Prostate gland (tissue), 2 donors: ENCODE data around the gene PRAMEF20. TPM values are rescaled to one million over a fixed set of nuclear protein-coding genes. Genes with fewer than 3 reads are reported as not detected.

Source experiments
- DNase-seq: peaks from one replicate; pipeline ENCODE4 v3.0.0-alpha.2; 2019; ENCODE audit warnings: low spot score
- H3K27ac ChIP-seq, 2 donors: fragments of 200-600 bp; sonication (generic); 2 replicates each; pipeline ENCODE4 v1.5.1; 2017 to 2019
- H3K27me3 ChIP-seq: fragments of 200-600 bp; sonication (generic); replicated peaks from 2 replicates; pipeline ENCODE4 v1.5.1; 2019; ENCODE audit not compliant: insufficient read depth
- H3K36me3 ChIP-seq, 2 donors: fragments of 200-600 bp; sonication (generic); 1 replicate in 1 of 2; 2 replicates in 1 of 2; pipeline versions ENCODE4 v1.5.1 to v1.8.1; 2017 to 2019
- H3K4me1 ChIP-seq: fragments of 200-600 bp; sonication (generic); replicated peaks from 2 replicates; pipeline ENCODE4 v1.5.1; 2019
- H3K4me3 ChIP-seq, 2 donors: fragments of 200-600 bp; sonication (generic); 2 replicates each; pipeline ENCODE4 v1.5.1; 2017 to 2019
- H3K9me3 ChIP-seq: fragments of 200-600 bp; sonication (generic); 2 replicates; pipeline ENCODE4 v1.5.1; 2017
- CTCF ChIP-seq, 4 experiments: fragments of 200-600 bp in 2 of 4; fragments of 450-650 bp in 2 of 4; sonication (generic) in 2 of 4; IDR thresholded peaks; 1 replicate in 3 of 4; 2 replicates in 1 of 4; pipeline ENCODE4 v1.5.1; 2016 to 2019; ENCODE audit warnings: antibody characterized with exemption in 4 of 4, mild to moderate bottlenecking in 2 of 4, moderate library complexity in 2 of 4
- POLR2A ChIP-seq: fragments of 450-650 bp; IDR thresholded peaks from one replicate; pipeline ENCODE4 v1.6.1; 2016; ENCODE audit warnings: antibody characterized with exemption, mild to moderate bottlenecking
- POLR2AphosphoS5 ChIP-seq: sonication (generic); formaldehyde crosslinking; IDR thresholded peaks from one replicate; pipeline ENCODE4 v1.6.1; 2017; ENCODE audit warnings: antibody characterized with exemption
- WGBS: methylation state at CpG from one replicate; pipeline ENCODE4 v1.1.5; 2018; 5-methylcytosine and 5-hydroxymethylcytosine counted together
- intact Hi-C: fragments of 100-400 bp; cut with DNase I; formaldehyde crosslinking; loops from one replicate; pipeline ENCODE4 v1.14.2; 2022
- total RNA-seq, 2 donors: library from RNA; depleted of rRNA; stranded (reverse); fragments of >200 nt; gene quantifications; one replicate each; pipeline ENCODE4 v1.1.0, GENCODE V29; 2016

Gene PRAMEF20
- total RNA-seq, 2 donors from 2014 or later: not detected

DNA sequence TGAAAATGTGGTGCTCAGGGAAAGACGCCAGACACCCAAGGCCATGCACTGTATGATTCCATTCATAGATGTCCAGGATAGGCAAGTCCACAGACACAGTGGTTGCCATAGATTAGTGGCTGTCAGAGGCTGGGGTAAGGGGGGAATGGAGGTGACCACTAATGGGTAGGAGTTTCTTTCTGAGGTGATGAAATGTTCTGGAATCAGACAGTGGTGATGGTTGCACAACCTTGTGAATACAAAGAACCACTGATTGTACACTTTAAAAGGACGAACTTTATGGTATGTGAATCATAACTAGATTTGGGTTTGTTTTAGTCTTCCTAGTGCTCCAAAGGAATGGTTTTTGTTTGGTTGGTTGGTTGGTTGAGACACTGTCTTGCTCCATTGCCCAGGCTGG is 51.7 kb downstream of the PRAMEF20 start:
- Histone ChIP-seq H3K4me3 (no peak overlapping the region), H3K27ac (no peak overlapping the region), H3K36me3 (no peaks in the 10 kb centered on the region), H3K4me1 (no peaks in the 10 kb centered on the region), H3K9me3 (no peaks in the 10 kb centered on the region), H3K27me3 (peaks cover 2% of the 10 kb centered on the region)
- WGBS: 66% methylated on average over 2 of the region's 2 CpGs
- intact Hi-C loops: no loop called here
- TF ChIP-seq POLR2AphosphoS5: no peak
- no peak for TF ChIP-seq POLR2A
- no peak for TF ChIP-seq CTCF (IDR thresholded peaks at IDR 0.05)
- no peak for DNase-seq

DNA sequence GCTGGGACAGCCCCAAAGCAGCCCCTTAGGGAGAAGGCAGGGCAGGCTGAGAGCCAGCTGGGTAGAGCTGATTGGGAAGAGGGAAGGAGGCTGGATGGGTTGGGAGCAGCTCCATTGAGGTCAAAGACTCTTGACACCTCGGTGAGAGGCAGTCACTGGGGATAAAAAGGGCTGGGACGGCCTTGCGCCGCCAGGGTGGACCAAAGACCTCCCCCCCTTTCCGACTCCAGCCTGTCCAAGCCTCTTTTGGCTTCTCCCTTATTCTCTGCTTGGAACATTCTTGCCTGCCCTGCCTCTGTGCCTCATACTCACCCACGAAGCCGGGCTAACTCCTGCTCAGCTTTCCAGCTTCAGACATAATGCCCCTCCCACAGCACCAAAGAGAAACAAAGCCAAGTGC is 52.4 kb downstream of the PRAMEF20 start:
- no peaks in the 10 kb centered on the region for H3K9me3 ChIP-seq
- intact Hi-C loops: no loop called here
- no peaks in the 10 kb centered on the region for H3K36me3 ChIP-seq
- no peak for DNase-seq
- H3K27ac ChIP-seq: no peak overlapping the region
- WGBS: 45% methylated on average over 7 of the region's 7 CpGs
- no peak overlapping the region for H3K4me3 ChIP-seq
- H3K4me1 ChIP-seq: no peaks in the 10 kb centered on the region
- TF ChIP-seq CTCF (IDR thresholded peaks at IDR 0.05) (no peak), POLR2AphosphoS5 (no peak), POLR2A (no peak)
- peaks cover 1% of the 10 kb centered on the region for H3K27me3 ChIP-seq

DNA sequence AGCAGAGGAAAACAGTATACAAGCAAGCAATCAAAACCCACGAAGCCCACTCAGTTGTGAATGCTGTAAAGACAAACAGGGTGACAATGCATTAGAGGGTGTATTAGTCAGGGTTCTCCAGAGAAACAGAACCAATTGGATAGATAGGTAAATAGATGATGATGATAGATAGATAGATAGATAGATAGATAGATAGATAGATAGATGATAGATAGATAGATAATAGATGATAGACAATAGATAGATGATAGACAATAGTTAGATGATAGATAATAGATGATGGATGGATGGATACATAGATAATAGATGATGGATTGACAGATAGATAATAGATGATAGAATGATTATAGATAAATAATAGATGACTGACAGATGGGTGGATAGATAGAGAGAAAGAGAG is 55.3 kb downstream of the PRAMEF20 start:
- no peaks in the 10 kb centered on the region for H3K9me3 ChIP-seq
- no peak for TF ChIP-seq POLR2A
- TF ChIP-seq CTCF (IDR thresholded peaks at IDR 0.05): no peak
- no peak for TF ChIP-seq POLR2AphosphoS5
- DNase-seq: no peak
- 83% methylated on average over 1 of the region's 1 CpG for WGBS
- no peaks in the 10 kb centered on the region for H3K27me3 ChIP-seq
- intact Hi-C loops: no loop called here
- no peaks in the 10 kb centered on the region for H3K36me3 ChIP-seq
- H3K27ac ChIP-seq: no peak overlapping the region
- H3K4me1 ChIP-seq: no peaks in the 10 kb centered on the region
- H3K4me3 ChIP-seq: no peak overlapping the region

DNA sequence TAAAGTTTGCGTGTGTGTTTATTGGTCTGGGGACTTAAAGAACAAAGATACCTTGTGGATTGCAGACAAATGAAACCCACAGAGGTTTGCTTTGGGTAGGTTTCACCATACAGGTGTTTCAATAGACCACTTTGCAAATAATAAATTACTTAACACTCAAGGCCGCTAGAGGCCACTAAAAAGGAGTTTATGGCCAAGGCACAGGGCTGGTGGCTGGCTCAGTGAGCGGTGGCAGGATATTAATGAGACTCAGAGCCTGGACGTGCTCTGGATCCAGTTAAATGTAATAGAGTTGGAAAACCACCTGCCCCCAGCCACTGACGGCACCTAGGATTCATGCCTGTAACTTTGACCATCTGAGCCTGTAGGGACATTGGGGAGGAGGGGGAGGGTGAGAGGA is 59.1 kb downstream of the PRAMEF20 start:
- 14% methylated on average over 5 of the region's 5 CpGs for WGBS
- Histone ChIP-seq H3K9me3 (no peaks in the 10 kb centered on the region), H3K27ac (no peak overlapping the region), H3K4me1 (no peaks in the 10 kb centered on the region), H3K4me3 (no peak overlapping the region), H3K27me3 (no peaks in the 10 kb centered on the region), H3K36me3 (no peaks in the 10 kb centered on the region)
- DNase-seq: no peak
- TF ChIP-seq POLR2A (no peak), POLR2AphosphoS5 (no peak), CTCF (IDR thresholded peaks at IDR 0.05) (peak in 1 of 4 experiments; percentile 8)
- intact Hi-C loops: no loop called here

Other genes starting within 250 kb of the PRAMEF20 start
- gene HNRNPCL4, start 244.8 kb upstream of the PRAMEF20 start, total RNA-seq: not detected
- gene PRAMEF9, start 238.6 kb upstream of the PRAMEF20 start, total RNA-seq: not detected
- not detected for gene PRAMEF13, start 209.0 kb upstream of the PRAMEF20 start, total RNA-seq
- gene PRAMEF18, start 184.3 kb upstream of the PRAMEF20 start, total RNA-seq: not detected
- not detected for gene PRAMEF5, start 156.3 kb upstream of the PRAMEF20 start, total RNA-seq
- not detected for gene PRAMEF8, start 125.3 kb upstream of the PRAMEF20 start, total RNA-seq
- gene PRAMEF33, start 106.9 kb upstream of the PRAMEF20 start, total RNA-seq: not detected
- not detected for gene PRAMEF15, start 94.9 kb upstream of the PRAMEF20 start, total RNA-seq
- not detected for gene PRAMEF14, start 63.3 kb upstream of the PRAMEF20 start, total RNA-seq
- gene PRAMEF19, start 38.5 kb upstream of the PRAMEF20 start, total RNA-seq: not detected
- not detected for gene PRAMEF17, start 20.8 kb upstream of the PRAMEF20 start, total RNA-seq
- gene LRRC38, start 103.6 kb downstream of the PRAMEF20 start, total RNA-seq: under 1 TPM; 0.14 to 0.45 TPM
- gene PDPN, start 173.4 kb downstream of the PRAMEF20 start, total RNA-seq: 10 to 100 TPM; 11.4 to 19.5 TPM